Stimulated activated CD8-positive, alpha-beta memory T cell treated with anti-CD3 and anti-CD28 coated beads, Interleukin-15, amount 100 ng/mL, for 48 hours (primary cell): ENCODE results near the gene RPS6KA3.
A peak's percentile ranks its signal among the peaks of the same experiment; 100 is the strongest.
"Not testable (repeated sequence)": the region's sequence is repeated elsewhere in the genome, so short reads cannot be mapped to it uniquely, and the experiment has no call there.

Experiments
- DNase-seq, 2 donors: peaks; one replicate each; pipeline ENCODE4 v3.0.0-alpha.2; 2020; ENCODE audit warnings: low read depth in 2 of 2

Gene RPS6KA3

GRCh38 chrX:20143111-20143510, 123.6 kb downstream of the RPS6KA3 start:
- no peak for DNase-seq

- peak; percentile 89 to 97 for DNase-seq
Measured at GRCh38 chrX:20141281-20142220, 125.2 kb downstream of the RPS6KA3 start, which contains the start of gene EIF1AX. TSS of gene EIF1AX (minus strand) at chrX:20141838. CDS start at chrX:20141640, 198 bp downstream.

- no peak for DNase-seq
Measured at GRCh38 chrX:20140420-20140819, 126.3 kb downstream of the RPS6KA3 start.

GRCh38 chrX:20139966-20140365, 126.7 kb downstream of the RPS6KA3 start:
- DNase-seq: no peak

GRCh38 chrX:20135944-20136343, 130.8 kb downstream of the RPS6KA3 start:
- no peak for DNase-seq

GRCh38 chrX:20132666-20133065, 134.0 kb downstream of the RPS6KA3 start:
- DNase-seq: no peak

GRCh38 chrX:20130357-20130756, 136.4 kb downstream of the RPS6KA3 start:
- DNase-seq: no peak

GRCh38 chrX:20129547-20129946, 137.2 kb downstream of the RPS6KA3 start:
- DNase-seq: no peak

- DNase-seq: no peak
Measured at GRCh38 chrX:20128670-20129069, 138.0 kb downstream of the RPS6KA3 start.

- not testable (repeated sequence) for DNase-seq
Measured at GRCh38 chrX:20127440-20127839, 139.3 kb downstream of the RPS6KA3 start.

- DNase-seq: not testable (repeated sequence)
Measured at GRCh38 chrX:20126833-20127232, 139.9 kb downstream of the RPS6KA3 start.

- DNase-seq: no peak
Measured at GRCh38 chrX:20124964-20125363, 141.7 kb downstream of the RPS6KA3 start.

- no peak for DNase-seq
Measured at GRCh38 chrX:20118065-20118824, 148.5 kb downstream of the RPS6KA3 start.

GRCh38 chrX:20116577-20117240, 150.0 kb downstream of the RPS6KA3 start, which contains the start of gene MAP7D2:
TSS of gene MAP7D2 (minus strand) at chrX:20116907. CDS start at chrX:20116879, 28 bp downstream.
- DNase-seq: no peak

- no peak for DNase-seq
Measured at GRCh38 chrX:20116087-20116576, 150.6 kb downstream of the RPS6KA3 start.

GRCh38 chrX:20112022-20112774, 154.5 kb downstream of the RPS6KA3 start:
- DNase-seq: no peak

- no peak for DNase-seq
Measured at GRCh38 chrX:20111271-20111670, 155.4 kb downstream of the RPS6KA3 start.

- DNase-seq: no peak
Measured at GRCh38 chrX:20101934-20102581, 164.7 kb downstream of the RPS6KA3 start.
